ENCODE data around the gene TMOD2.

The TMOD2 gene

DNA sequence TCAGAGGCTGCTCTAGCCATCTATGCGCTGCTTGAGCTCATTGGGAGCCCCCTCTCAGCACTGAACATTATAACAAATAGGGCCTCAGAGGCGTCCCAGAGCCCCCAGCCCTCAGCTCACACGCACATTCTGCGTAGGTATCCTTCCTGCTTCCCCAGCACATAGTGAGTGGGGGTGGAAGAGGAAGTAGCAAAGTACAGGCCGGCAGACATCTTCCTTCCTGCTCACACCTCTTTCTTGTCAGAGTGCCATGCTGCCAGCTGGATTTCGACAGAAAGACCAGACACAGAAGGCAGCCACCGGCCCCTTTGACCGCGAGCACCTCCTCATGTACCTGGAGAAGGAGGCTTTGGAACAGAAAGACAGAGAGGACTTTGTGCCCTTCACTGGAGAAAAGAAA is 16.6 kb downstream of the TMOD2 start:
- H3K4me3 ChIP-seq (ENCODE audit: low read depth, low read length) = no peak overlapping the region
- TF ChIP-seq, protein P1, sequence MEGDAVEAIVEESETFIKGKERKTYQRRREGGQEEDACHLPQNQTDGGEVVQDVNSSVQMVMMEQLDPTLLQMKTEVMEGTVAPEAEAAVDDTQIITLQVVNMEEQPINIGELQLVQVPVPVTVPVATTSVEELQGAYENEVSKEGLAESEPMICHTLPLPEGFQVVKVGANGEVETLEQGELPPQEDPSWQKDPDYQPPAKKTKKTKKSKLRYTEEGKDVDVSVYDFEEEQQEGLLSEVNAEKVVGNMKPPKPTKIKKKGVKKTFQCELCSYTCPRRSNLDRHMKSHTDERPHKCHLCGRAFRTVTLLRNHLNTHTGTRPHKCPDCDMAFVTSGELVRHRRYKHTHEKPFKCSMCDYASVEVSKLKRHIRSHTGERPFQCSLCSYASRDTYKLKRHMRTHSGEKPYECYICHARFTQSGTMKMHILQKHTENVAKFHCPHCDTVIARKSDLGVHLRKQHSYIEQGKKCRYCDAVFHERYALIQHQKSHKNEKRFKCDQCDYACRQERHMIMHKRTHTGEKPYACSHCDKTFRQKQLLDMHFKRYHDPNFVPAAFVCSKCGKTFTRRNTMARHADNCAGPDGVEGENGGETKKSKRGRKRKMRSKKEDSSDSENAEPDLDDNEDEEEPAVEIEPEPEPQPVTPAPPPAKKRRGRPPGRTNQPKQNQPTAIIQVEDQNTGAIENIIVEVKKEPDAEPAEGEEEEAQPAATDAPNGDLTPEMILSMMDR (IDR thresholded peaks at IDR 0.05; ENCODE audit: borderline replicate concordance, insufficient read depth, low read depth, low read length) = no peak

DNA sequence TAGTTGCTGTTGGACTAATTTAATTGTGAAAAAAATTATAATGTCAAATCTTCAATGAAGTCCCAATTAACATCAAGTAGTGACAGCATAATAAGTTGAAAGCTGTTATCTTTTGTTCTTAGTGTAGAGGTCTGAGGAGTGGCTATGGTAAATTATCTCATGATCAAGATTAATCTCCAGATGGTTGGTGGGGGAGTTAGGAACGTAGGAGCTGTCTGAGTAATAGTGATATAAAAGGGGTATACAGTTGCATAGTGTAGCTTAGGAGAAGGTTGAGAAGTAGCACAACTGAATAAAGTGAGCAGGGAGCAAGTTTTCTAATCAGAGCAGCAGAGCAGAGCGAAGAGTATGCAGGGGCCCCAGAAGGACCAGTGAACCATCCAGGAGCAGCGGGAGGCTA is 19.5 kb downstream of the TMOD2 start:
- H3K4me3 ChIP-seq (ENCODE audit: low read depth, low read length) = no peak overlapping the region
- TF ChIP-seq, protein P1 (IDR thresholded peaks at IDR 0.05; ENCODE audit: borderline replicate concordance, insufficient read depth, low read depth, low read length) = no peak

DNA sequence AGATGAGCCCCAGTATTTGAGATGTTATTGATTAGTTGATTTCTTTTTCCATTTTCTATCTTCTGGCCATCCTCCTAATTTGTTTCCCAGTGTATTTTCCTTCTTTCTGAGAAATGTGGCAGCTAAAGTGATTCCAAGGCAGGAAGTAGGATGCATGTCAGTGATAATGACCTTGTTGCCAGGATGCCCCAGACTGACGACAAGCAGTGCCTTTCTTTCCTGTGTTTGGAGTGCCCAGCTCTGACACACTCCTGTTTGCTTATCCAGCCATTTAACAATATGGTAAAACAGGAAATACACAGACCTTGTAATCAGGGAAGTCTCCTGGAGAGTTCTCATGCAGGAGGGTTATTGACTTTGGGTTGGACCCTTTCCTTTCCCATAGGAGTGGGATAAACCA is 20.4 kb downstream of the TMOD2 start:
- TF ChIP-seq, protein P1 (IDR thresholded peaks at IDR 0.05; ENCODE audit: borderline replicate concordance, insufficient read depth, low read depth, low read length) = no peak
- H3K4me3 ChIP-seq (ENCODE audit: low read depth, low read length) = no peak overlapping the region

DNA sequence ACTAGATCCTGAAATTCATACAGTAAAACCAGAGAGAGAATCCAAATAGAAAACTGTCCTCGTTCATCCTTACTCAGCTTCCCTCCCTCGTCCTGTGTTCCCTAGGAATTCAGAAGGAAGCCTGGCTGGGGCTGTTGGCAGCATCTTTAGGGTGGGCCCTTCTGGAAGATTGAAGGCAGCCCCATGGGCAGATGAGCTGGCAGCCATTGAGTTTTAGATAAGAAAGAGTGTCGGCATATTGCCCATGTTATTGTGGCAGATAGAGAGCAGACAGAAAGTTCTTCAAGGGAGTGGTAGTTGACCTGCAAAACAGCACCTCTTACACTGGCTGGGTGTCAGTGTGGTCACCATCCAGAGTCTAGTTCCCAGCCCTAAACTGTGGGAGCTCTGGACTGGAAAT is 23.5 kb downstream of the TMOD2 start:
- no peak overlapping the region for H3K4me3 ChIP-seq (ENCODE audit: low read depth, low read length)
- TF ChIP-seq, protein P1 (IDR thresholded peaks at IDR 0.05; ENCODE audit: borderline replicate concordance, insufficient read depth, low read depth, low read length) = no peak

DNA sequence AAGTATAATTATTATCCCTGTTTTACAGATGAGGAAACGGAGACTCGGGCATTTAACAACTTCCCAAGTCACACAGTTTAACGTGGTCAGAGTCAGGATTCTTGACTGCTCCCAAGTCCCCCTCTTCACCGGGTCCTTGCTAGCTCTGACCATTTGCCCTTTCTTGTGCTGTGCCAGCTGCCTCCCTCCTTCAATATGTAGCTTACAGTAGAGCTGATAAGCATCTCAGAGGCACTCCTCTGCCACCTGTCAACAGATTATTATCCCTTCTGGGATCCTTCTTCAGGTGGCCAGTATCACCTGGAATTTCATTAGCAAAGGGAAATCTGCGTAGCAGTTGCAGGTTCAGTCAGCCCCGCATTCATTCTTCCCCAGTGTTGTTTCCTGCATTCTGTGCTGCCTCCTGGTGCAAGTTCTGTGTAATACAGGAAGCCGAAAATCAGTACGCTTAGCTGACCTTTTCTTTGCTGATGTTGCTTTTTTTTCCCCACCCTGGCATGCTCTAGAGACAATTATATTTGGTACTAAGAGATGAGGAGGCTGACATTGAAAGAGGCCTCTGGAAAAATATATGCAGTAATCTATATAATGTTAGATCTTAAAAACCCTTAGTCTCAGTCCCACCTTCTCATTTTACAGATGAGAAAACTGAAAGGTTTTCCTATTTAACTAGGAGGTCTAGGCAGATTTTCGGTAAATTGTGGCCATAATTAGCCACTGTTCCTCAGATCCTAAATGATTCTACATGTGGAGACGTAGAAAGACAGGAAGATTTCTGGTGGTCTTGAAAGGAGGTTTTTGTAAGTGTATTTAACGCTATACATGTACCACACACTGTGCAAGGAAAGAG is 24.8 kb downstream of the TMOD2 start:
- no peak overlapping the region for H3K4me3 ChIP-seq (ENCODE audit: low read depth, low read length)
- TF ChIP-seq, protein P1 (IDR thresholded peaks at IDR 0.05; ENCODE audit: borderline replicate concordance, insufficient read depth, low read depth, low read length) = peak; percentile 73

DNA sequence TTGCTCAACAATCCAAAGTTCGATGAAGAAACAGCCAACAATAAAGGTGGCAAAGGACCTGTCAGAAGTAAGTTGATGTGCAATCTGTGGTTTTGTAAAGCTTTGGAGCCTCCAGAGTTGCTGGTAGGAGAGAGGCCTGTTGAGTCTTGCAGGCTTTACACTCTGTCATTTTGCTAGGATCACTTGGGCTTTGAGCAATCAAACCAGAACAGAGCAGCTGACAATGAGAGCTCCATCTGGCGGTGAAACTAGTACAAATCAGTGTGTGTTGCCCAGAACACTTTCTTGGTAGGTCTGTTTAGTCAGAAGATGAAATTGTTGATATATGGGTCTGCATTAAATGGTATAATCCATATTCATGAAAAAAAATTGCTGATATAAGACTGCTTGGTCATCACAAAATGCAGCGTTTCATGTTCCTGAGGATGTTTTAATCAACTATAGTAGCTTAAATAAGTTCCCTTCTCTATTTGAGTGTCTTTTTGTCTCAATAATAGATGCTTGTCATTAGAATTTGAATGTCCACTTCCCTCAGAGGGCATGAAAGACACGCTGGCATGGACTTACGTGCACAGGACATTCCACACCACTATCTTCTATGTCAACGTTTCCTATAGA is 25.7 kb downstream of the TMOD2 start:
- TF ChIP-seq, protein P1 (IDR thresholded peaks at IDR 0.05; ENCODE audit: borderline replicate concordance, insufficient read depth, low read depth, low read length) = peak; percentile 67
- no peak overlapping the region for H3K4me3 ChIP-seq (ENCODE audit: low read depth, low read length)

DNA sequence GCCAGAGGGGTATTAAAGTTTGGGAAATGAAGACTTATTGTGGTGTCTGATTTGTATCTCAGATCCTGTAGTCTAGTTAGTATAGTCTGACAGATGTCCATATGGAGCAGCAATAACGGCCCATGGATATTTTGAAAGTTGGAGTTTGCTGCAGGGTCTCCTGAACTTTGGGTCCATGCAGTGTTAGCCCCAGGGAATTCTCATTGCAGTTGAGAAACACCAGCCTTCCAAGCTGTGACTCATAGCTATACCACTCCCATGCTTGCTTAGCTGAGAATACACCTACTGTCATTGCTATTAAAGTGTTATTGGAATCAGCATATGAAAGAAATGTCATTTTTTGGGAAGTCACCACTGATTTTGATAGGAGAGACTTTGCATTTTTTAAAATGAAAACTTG is 29.2 kb downstream of the TMOD2 start:
- TF ChIP-seq, protein P1 (IDR thresholded peaks at IDR 0.05; ENCODE audit: borderline replicate concordance, insufficient read depth, low read depth, low read length) = no peak
- H3K4me3 ChIP-seq (ENCODE audit: low read depth, low read length) = no peak overlapping the region
